HepG2 (cell line): ENCODE data around the gene UTRN. TPM values are rescaled to one million over a fixed set of nuclear protein-coding genes. Genes with fewer than 3 reads are reported as not detected.
A peak's percentile ranks its signal among the peaks of the same experiment; 100 is the strongest.

Source experiments
- AGO1 ChIP-seq: fragments of 200-400 bp; formaldehyde crosslinking; IDR thresholded peaks from 2 replicates; pipeline ENCODE4 v1.6.1; 2017; ENCODE audit warnings: mild to moderate bottlenecking, low read depth, low read length, moderate library complexity; ENCODE audit not compliant: poor library complexity, severe bottlenecking
- ATF2 ChIP-seq: sonication (generic); formaldehyde crosslinking; IDR thresholded peaks from 2 replicates; pipeline ENCODE4 v1.4.0; 2020; ENCODE audit warnings: missing genetic modification reagents
- CEBPG ChIP-seq: IDR thresholded peaks from 2 replicates; pipeline ENCODE4 v1.6.1; 2016
- GATAD1 ChIP-seq: IDR thresholded peaks from 2 replicates; pipeline ENCODE4 v1.6.1; 2016; ENCODE audit warnings: missing genetic modification reagents, missing compliant biosample characterization
- HMG20A ChIP-seq: IDR thresholded peaks from 2 replicates; pipeline ENCODE4 v1.6.1; 2016; ENCODE audit warnings: borderline replicate concordance
- HNRNPLL ChIP-seq: fragments of 200-400 bp; formaldehyde crosslinking; IDR thresholded peaks from 2 replicates; pipeline ENCODE4 v1.6.1; 2017; ENCODE audit warnings: mild to moderate bottlenecking, low read depth, low read length; ENCODE audit not compliant: poor library complexity, severe bottlenecking
- HNRNPUL1 ChIP-seq: fragments of 200-400 bp; formaldehyde crosslinking; IDR thresholded peaks from 2 replicates; pipeline ENCODE4 v1.6.1; 2017; ENCODE audit warnings: low read depth, mild to moderate bottlenecking, low read length, moderate library complexity
- MIXL1 ChIP-seq: IDR thresholded peaks from 2 replicates; pipeline ENCODE4 v1.6.1; 2016
- NFE2 ChIP-seq: sonication (generic); formaldehyde crosslinking; IDR thresholded peaks from 2 replicates; pipeline ENCODE4 v1.4.0; 2020; ENCODE audit warnings: missing genetic modification reagents
- ONECUT2 ChIP-seq: sonication (generic); formaldehyde crosslinking; IDR thresholded peaks from 2 replicates; pipeline ENCODE4 v1.4.0; 2020; ENCODE audit warnings: missing genetic modification reagents
- RBM22 ChIP-seq: fragments of 200-400 bp; formaldehyde crosslinking; optimal IDR thresholded peaks from 2 replicates; pipeline ENCODE3; 2017; ENCODE audit warnings: mild to moderate bottlenecking, low read length, moderate library complexity
- TBX2 ChIP-seq: sonication (generic); formaldehyde crosslinking; IDR thresholded peaks from 2 replicates; pipeline ENCODE4 v1.5.0; 2020; ENCODE audit warnings: missing genetic modification reagents, mild to moderate bottlenecking, borderline replicate concordance
- ZNF142 ChIP-seq: sonication (generic); formaldehyde crosslinking; IDR thresholded peaks from 2 replicates; pipeline ENCODE4 v1.4.0; 2020; ENCODE audit warnings: missing genetic modification reagents
- ZNF180 ChIP-seq: sonication (generic); formaldehyde crosslinking; IDR thresholded peaks from 2 replicates; pipeline ENCODE4 v1.4.0; 2020; ENCODE audit warnings: low read depth, missing genetic modification reagents, borderline replicate concordance
- ZNF619 ChIP-seq: sonication (generic); formaldehyde crosslinking; IDR thresholded peaks from 2 replicates; pipeline ENCODE4 v1.4.0; 2020; ENCODE audit warnings: mild to moderate bottlenecking, missing genetic modification reagents
- ZNF780A ChIP-seq: sonication (generic); formaldehyde crosslinking; IDR thresholded peaks from 2 replicates; pipeline ENCODE4 v1.8.0; 2022; ENCODE audit warnings: mild to moderate bottlenecking, missing genetic modification reagents, moderate library complexity
- polyA plus RNA-seq, 8 experiments: library from polyadenylated mRNA; depleted of rRNA in 3 of 8; stranded (reverse) in 7 of 8; unstranded in 1 of 8; fragments of >200 nt; fragmentation: Illumina TruSeq in 4 of 8; extraction: Trizol in 4 of 8; gene quantifications; 2 replicates each; pipeline versions ENCODE4 v1.2.1 to v1.2.3, GENCODE V29; 2011 to 2016; ENCODE audit warnings: low read depth in 4 of 8, missing spikeins in 1 of 8, mixed read lengths in 1 of 8; ENCODE audit not compliant: insufficient read depth in 1 of 8
- total RNA-seq, 5 experiments: library from RNA; depleted of rRNA; stranded (reverse); fragments of >200 nt; fragmentation: Illumina TruSeq; extraction: Trizol; gene quantifications; 2 replicates each; pipeline ENCODE4 v1.2.3, GENCODE V29; 2016; ENCODE audit warnings: low read depth in 1 of 5
- TF ChIP-seq, protein P1 (sequence below), 2 experiments: fragments of 450-650 bp in 1 of 2; sonication (generic) in 1 of 2; formaldehyde crosslinking; IDR thresholded peaks; 2 replicates each; pipeline versions ENCODE4 v1.5.0 to v1.8.0; 2020 to 2022; ENCODE audit warnings: mild to moderate bottlenecking in 1 of 2, missing genetic modification reagents in 1 of 2
- TF ChIP-seq, protein P2 (sequence below), 2 experiments: sonication (generic) in 1 of 2; formaldehyde crosslinking in 1 of 2; IDR thresholded peaks; 2 replicates each; pipeline versions ENCODE4 v1.5.1 to v1.6.1; 2011 to 2020; ENCODE audit warnings: borderline replicate concordance in 1 of 2, low read depth in 1 of 2, low read length in 1 of 2, mild to moderate bottlenecking in 1 of 2, missing genetic modification reagents in 1 of 2, moderate library complexity in 1 of 2

The UTRN gene
- total and polyA plus RNA-seq, 2 of the 13 experiments (the other 11 are each of a cell fraction or from before 2014, with no cell fraction given) = 102 to 116 TPM

DNA sequence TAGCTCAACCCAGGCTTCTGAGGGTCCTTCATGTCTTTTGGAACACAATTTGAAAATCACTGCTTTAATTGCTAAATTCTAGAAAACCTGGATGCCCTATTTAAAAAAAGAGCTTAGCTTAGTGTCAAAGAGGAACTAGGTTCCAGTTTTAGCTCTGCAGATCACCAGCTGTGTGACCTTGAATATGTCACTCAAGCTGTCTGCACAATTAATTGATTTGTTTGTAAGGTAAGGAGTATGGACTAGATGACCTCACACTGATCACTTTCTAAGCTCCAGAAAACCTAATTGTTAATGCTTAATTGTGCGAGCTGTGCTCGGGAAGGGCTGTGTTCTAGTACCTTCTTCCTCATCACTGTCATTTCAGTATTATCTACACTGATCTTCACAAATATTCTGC lies 26.2 kb downstream of the UTRN start (continued):
- TF ChIP-seq, protein P1, sequence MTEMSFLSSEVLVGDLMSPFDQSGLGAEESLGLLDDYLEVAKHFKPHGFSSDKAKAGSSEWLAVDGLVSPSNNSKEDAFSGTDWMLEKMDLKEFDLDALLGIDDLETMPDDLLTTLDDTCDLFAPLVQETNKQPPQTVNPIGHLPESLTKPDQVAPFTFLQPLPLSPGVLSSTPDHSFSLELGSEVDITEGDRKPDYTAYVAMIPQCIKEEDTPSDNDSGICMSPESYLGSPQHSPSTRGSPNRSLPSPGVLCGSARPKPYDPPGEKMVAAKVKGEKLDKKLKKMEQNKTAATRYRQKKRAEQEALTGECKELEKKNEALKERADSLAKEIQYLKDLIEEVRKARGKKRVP (CRISPR knock-in tag; IDR thresholded peaks at IDR 0.05) = no peak
- TF ChIP-seq ONECUT2 (CRISPR knock-in tag) = 0 out of 2 replicates have a peak, but pooled peaks have one; percentile 31
- TF ChIP-seq ZNF619 = no peak
- TF ChIP-seq ATF2 (CRISPR knock-in tag) = no peak
- no peak for TF ChIP-seq HNRNPUL1
- peak; percentile 68 for TF ChIP-seq RBM22
- no peak for TF ChIP-seq ZNF780A
- TF ChIP-seq NFE2 (CRISPR knock-in tag) = no peak
- no peak for TF ChIP-seq AGO1
- no peak for TF ChIP-seq HNRNPLL
- TF ChIP-seq MIXL1 (CRISPR knock-in tag) = peak; percentile 57; the same call in 1 of the 2 replicates
- TF ChIP-seq, protein P2, sequence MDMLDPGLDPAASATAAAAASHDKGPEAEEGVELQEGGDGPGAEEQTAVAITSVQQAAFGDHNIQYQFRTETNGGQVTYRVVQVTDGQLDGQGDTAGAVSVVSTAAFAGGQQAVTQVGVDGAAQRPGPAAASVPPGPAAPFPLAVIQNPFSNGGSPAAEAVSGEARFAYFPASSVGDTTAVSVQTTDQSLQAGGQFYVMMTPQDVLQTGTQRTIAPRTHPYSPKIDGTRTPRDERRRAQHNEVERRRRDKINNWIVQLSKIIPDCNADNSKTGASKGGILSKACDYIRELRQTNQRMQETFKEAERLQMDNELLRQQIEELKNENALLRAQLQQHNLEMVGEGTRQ (IDR thresholded peaks at IDR 0.05; ENCODE audit: low read depth, low read length) = no peak
- TF ChIP-seq, protein P2 (CRISPR knock-in tag; IDR thresholded peaks at IDR 0.05; ENCODE audit: borderline replicate concordance) = no peak
- no peak for TF ChIP-seq GATAD1 (CRISPR knock-in tag)
- no peak for TF ChIP-seq HMG20A (CRISPR knock-in tag)
- no peak for TF ChIP-seq CEBPG (CRISPR knock-in tag)
- no peak for TF ChIP-seq TBX2 (CRISPR knock-in tag)
- TF ChIP-seq ZNF180 = no peak
- no peak for TF ChIP-seq ZNF142 (CRISPR knock-in tag)
